A673 (cell line): Measurements from ENCODE around the gene AEBP2. TPM values are rescaled to one million over a fixed set of nuclear protein-coding genes. Genes with fewer than 3 reads are reported as not detected.
"Not testable (repeated sequence)": the region's sequence is repeated elsewhere in the genome, so short reads cannot be mapped to it uniquely, and the experiment has no call there.

Source experiments
- BruUV-seq: library from RNA; stranded (reverse); fragments of 400-500 nt; replicated peaks from 2 replicates; lab custom pipeline; 2021; lab: Mats Ljungman, UMichigan
- CTCF ChIA-PET: fragments of 300-600 bp; sonication (Branson Sonifier 250); formaldehyde crosslinking; loops from one replicate; lab custom pipeline; 2022; ENCODE audit warnings: antibody characterized with exemption; lab: Charles Lee
- POLR2A ChIA-PET: fragments of 300-600 bp; sonication (Branson Sonifier 250); formaldehyde crosslinking; loops from one replicate; lab custom pipeline; 2022; ENCODE audit warnings: antibody characterized with exemption; ENCODE audit not compliant: low non-redundant PET; lab: Charles Lee
- DNase-seq: peaks from one replicate; pipeline ENCODE4 v3.0.0-alpha.2; 2015; ENCODE audit warnings: low spot score
- H3K27ac ChIP-seq: fragments of 200-600 bp; sonication (generic); 2 replicates; pipeline ENCODE4 v1.5.1; 2016; ENCODE audit warnings: mixed run types, low read depth, mild to moderate bottlenecking, mixed read lengths, antibody characterized with exemption, low read length; ENCODE audit not compliant: poor library complexity, severe bottlenecking
- H3K27me3 ChIP-seq: fragments of 200-600 bp; sonication (generic); replicated peaks from 2 replicates; pipeline ENCODE4 v1.6.1; 2017; ENCODE audit warnings: mixed run types, low read depth, mild to moderate bottlenecking, mixed read lengths, antibody characterized with exemption, low read length; ENCODE audit not compliant: insufficient read depth, poor library complexity
- H3K36me3 ChIP-seq: fragments of 200-600 bp; sonication (generic); 2 replicates; pipeline ENCODE4 v1.6.1; 2016; ENCODE audit warnings: mixed run types, mild to moderate bottlenecking, mixed read lengths, antibody characterized with exemption, low read length; ENCODE audit not compliant: insufficient read depth, poor library complexity, severe bottlenecking
- H3K4me1 ChIP-seq: fragments of 200-600 bp; sonication (generic); 2 replicates; pipeline ENCODE4 v1.6.1; 2017; ENCODE audit warnings: mixed run types, mild to moderate bottlenecking, mixed read lengths, antibody characterized with exemption, low read length; ENCODE audit not compliant: insufficient read depth, poor library complexity, severe bottlenecking
- H3K4me3 ChIP-seq: fragments of 200-600 bp; sonication (generic); 2 replicates; pipeline ENCODE4 v1.5.1; 2016; ENCODE audit warnings: low read depth, mixed run types, mild to moderate bottlenecking, mixed read lengths, low read length; ENCODE audit not compliant: poor library complexity, severe bottlenecking
- H3K9me3 ChIP-seq: fragments of 200-600 bp; sonication (generic); 2 replicates; pipeline ENCODE4 v1.6.1; 2016; ENCODE audit warnings: mixed run types, low read depth, mild to moderate bottlenecking, mixed read lengths, antibody characterized with exemption, low read length; ENCODE audit not compliant: poor library complexity, severe bottlenecking
- EZH2 ChIP-seq: fragments of 200-600 bp; sonication (generic); IDR thresholded peaks from 2 replicates; pipeline ENCODE4 v1.6.1; 2017; ENCODE audit warnings: borderline replicate concordance, low read depth, mild to moderate bottlenecking, mixed read lengths, antibody characterized with exemption, low read length; ENCODE audit not compliant: poor library complexity, severe bottlenecking
- intact Hi-C: fragments of 100-400 bp; cut with micrococcal nuclease; formaldehyde crosslinking; loops from one replicate; pipeline ENCODE4 v1.10.0; 2022; ENCODE audit not compliant: unreplicated experiment
- total RNA-seq: library from RNA; stranded (reverse); gene quantifications from 2 replicates; pipeline ENCODE4 v1.2.3, GENCODE V29; 2021
- TF ChIP-seq, protein P1 (sequence below): fragments of 300-800, 200-600 bp; sonication (generic); conservative IDR thresholded peaks from 2 replicates; pipeline ENCODE4 v1.5.1; 2017; ENCODE audit warnings: low read depth, mild to moderate bottlenecking, antibody characterized with exemption, low read length, moderate library complexity, mixed read lengths

The AEBP2 gene
- total RNA-seq, 1 experiment from 2014 or later: 47.6 TPM

DNA sequence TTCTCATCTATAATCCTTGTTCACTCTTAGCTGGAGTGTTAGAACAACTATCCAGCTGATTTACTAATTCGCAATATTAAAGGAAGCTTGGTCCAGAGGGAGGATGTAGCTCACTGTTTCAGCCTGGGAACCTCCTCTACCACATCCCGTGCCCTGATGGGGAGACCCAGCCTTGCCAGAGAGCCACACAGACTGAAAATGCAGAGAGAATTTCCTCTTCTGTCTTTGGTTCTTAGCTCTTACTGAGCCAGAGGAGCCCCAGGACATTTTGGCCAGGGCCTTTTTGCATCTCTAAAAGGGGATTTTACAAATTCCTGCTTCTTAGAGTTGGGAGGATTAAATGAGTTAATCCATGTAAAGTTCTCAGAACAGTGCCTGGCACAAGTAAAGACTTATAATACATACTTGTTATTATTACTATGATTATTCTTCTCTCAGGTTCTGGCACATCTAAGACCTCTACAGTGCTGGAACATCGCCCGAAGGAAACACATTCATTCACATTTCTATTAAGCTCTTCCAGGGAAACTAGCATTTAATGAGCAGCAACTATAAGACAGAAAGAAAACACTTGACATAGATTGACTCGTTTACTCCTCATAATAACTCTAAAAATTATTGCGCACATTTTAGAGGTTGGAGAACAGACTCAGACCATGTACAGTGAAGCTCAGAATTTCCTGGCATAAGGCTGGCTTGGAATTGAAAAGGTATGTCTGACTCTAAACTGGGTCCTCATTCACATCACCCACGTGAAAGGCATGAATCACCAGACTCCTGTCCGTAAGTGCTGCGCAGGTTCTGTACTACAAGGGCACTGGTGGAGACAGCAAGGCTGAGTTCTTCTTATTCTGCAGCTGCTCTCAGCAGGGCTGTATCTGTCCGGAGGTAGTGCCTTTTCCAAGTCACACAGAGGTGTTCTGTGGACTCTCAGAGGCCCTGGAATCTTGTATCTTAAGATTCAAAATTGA lies 27.8 kb upstream of the AEBP2 start:
- Histone ChIP-seq H3K36me3 (no peaks in the 10 kb centered on the region), H3K9me3 (no peaks in the 10 kb centered on the region), H3K4me3 (no peak overlapping the region), H3K4me1 (peaks cover 28% of the 10 kb centered on the region), H3K27me3 (no peaks in the 10 kb centered on the region), H3K27ac (no peak overlapping the region)
- BruUV-seq: no TSS peak
- DNase-seq: no peak
- POLR2A ChIA-PET: no interaction called here
- no peak for TF ChIP-seq EZH2
- TF ChIP-seq, protein P1, sequence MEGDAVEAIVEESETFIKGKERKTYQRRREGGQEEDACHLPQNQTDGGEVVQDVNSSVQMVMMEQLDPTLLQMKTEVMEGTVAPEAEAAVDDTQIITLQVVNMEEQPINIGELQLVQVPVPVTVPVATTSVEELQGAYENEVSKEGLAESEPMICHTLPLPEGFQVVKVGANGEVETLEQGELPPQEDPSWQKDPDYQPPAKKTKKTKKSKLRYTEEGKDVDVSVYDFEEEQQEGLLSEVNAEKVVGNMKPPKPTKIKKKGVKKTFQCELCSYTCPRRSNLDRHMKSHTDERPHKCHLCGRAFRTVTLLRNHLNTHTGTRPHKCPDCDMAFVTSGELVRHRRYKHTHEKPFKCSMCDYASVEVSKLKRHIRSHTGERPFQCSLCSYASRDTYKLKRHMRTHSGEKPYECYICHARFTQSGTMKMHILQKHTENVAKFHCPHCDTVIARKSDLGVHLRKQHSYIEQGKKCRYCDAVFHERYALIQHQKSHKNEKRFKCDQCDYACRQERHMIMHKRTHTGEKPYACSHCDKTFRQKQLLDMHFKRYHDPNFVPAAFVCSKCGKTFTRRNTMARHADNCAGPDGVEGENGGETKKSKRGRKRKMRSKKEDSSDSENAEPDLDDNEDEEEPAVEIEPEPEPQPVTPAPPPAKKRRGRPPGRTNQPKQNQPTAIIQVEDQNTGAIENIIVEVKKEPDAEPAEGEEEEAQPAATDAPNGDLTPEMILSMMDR: no peak
- intact Hi-C loops: no loop called here
- CTCF ChIA-PET: interaction anchor here (0.6 kb wide), 1 partner anchor 14 kb away, joined by 3 read pairs; no protein-coding TSS in a partner anchor

DNA sequence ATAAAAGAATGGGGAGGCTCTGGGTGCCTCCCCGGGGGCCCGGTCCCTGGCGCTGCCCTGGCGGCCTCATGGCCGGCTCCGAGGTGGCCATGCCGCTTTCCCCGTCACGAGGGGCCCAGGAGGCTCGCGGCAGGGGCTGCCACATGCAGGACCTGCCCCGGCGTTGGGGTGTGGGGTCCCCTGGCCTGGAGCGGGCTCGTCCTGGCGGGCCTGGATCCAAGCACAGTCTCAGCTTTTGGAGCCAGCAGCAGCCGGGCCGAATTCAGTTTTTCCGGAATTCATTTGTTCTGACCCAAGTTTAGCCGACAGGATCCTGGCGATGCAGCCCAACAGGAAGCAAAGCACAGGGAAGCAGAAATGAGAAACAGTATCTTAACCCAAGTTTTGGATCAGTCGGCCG lies 26.4 kb upstream of the AEBP2 start:
- no peak overlapping the region for H3K27ac ChIP-seq
- no peak overlapping the region for H3K4me3 ChIP-seq
- H3K36me3 ChIP-seq: no peaks in the 10 kb centered on the region
- TF ChIP-seq, protein P1: no peak
- TF ChIP-seq EZH2: no peak
- no TSS peak for BruUV-seq
- ChIA-PET POLR2A (no interaction called here), CTCF (no interaction called here)
- no peaks in the 10 kb centered on the region for H3K27me3 ChIP-seq
- DNase-seq: no peak
- peaks cover 28% of the 10 kb centered on the region for H3K4me1 ChIP-seq
- intact Hi-C loops: no loop called here
- H3K9me3 ChIP-seq: no peaks in the 10 kb centered on the region

DNA sequence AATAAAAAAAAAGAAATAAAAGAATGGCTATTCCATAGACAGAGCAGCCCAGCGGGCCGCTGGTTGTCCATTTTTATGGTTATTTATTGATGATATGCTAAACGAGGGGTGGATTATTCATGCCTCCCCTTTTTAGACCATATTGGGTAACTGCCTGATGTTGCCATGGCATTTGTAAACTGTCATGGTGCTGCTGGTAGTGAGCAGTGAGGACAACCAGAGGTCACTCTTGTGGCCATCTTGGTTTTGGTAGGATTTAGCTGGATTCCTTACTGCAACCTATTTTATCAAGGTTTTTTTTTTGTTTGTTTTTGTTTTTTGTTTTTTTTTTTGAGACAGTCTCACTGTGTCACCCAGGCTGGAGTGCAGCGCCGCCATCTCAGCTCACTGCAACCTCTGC lies 25.7 kb upstream of the AEBP2 start:
- POLR2A ChIA-PET, H3K4me3 ChIP-seq, H3K9me3 ChIP-seq, DNase-seq, CTCF ChIA-PET, intact Hi-C loops, H3K27ac ChIP-seq, H3K27me3 ChIP-seq, BruUV-seq, H3K36me3 ChIP-seq: not testable (repeated sequence)
- H3K4me1 ChIP-seq: peaks cover 28% of the 10 kb centered on the region
